Neural progenitor cell (in vitro differentiated cells): Measurements from ENCODE around the gene CACNA1D.

Source experiments
- EZH2 ChIP-seq: fragments of 200-600 bp; sonication (generic); IDR thresholded peaks from 2 replicates; pipeline ENCODE4 v1.6.1; 2017; ENCODE audit warnings: antibody characterized with exemption, mild to moderate bottlenecking, moderate library complexity
- EZH2phosphoT487 ChIP-seq: fragments of 200-600 bp; sonication (generic); IDR thresholded peaks from 2 replicates; pipeline ENCODE4 v1.6.1; 2017; ENCODE audit warnings: antibody characterized with exemption
- TF ChIP-seq, protein P1 (sequence below): fragments of 200-600 bp; sonication (generic); IDR thresholded peaks from 2 replicates; pipeline ENCODE4 v1.5.1; 2017; ENCODE audit warnings: antibody characterized with exemption, mild to moderate bottlenecking

DNA sequence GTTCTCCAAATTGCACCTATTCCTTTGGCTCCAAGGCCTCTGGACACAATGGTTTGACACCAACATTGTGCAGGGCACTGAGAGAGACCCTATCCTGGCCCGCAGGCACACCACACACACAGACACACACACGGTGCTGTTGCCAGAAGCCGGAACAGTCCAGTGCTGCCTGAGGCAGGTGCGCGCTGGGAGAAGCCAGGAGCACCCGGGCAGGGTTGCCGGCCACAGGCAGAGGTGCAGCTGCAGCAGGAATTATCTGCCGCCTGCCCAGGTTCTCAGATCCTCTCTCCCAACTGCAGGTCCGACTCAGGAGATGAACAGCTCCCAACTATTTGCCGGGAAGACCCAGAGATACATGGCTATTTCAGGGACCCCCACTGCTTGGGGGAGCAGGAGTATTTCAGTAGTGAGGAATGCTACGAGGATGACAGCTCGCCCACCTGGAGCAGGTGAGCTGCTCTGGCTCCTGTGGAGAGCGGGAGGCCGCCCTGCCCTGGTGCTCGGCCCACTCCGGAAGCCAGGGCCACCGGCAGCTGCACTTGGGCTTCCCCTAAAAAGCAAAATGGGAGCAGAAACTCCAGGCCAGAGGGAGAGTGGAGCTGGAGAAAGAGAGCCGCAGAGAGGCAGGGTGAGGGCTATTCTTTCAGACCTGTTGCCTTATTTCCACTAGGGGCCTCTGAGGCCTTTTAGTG is 308.9 kb downstream of the CACNA1D start:
- no peak for TF ChIP-seq EZH2
- TF ChIP-seq, protein P1, sequence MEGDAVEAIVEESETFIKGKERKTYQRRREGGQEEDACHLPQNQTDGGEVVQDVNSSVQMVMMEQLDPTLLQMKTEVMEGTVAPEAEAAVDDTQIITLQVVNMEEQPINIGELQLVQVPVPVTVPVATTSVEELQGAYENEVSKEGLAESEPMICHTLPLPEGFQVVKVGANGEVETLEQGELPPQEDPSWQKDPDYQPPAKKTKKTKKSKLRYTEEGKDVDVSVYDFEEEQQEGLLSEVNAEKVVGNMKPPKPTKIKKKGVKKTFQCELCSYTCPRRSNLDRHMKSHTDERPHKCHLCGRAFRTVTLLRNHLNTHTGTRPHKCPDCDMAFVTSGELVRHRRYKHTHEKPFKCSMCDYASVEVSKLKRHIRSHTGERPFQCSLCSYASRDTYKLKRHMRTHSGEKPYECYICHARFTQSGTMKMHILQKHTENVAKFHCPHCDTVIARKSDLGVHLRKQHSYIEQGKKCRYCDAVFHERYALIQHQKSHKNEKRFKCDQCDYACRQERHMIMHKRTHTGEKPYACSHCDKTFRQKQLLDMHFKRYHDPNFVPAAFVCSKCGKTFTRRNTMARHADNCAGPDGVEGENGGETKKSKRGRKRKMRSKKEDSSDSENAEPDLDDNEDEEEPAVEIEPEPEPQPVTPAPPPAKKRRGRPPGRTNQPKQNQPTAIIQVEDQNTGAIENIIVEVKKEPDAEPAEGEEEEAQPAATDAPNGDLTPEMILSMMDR: no peak
- no peak for TF ChIP-seq EZH2phosphoT487
